Thoracic aorta (tissue), 2 donors: ENCODE measurements around the gene TINCR. TPM values are rescaled to one million over a fixed set of nuclear protein-coding genes. Genes with fewer than 3 reads are reported as not detected.

Source experiments
- ATAC-seq: fragments of 150-250 bp; one replicate; pipeline ENCODE4 v1.8.0; 2017; ENCODE audit warnings: low read depth; ENCODE audit not compliant: insufficient number of reproducible peaks, low FRiP score
- DNase-seq: peaks from one replicate; pipeline ENCODE4 v3.0.0-alpha.2; 2020; ENCODE audit warnings: low spot score
- H3K27ac ChIP-seq, 2 donors: fragments of 200-600 bp; sonication (generic); 1 replicate in 1 of 2; 2 replicates in 1 of 2; pipeline ENCODE4 v1.5.1; 2016; ENCODE audit warnings: mild to moderate bottlenecking in 2 of 2, moderate library complexity in 2 of 2
- H3K27me3 ChIP-seq: fragments of 200-600 bp; sonication (generic); replicated peaks from 2 replicates; pipeline ENCODE4 v1.6.0; 2016; ENCODE audit warnings: mild to moderate bottlenecking; ENCODE audit not compliant: insufficient read depth
- H3K36me3 ChIP-seq: fragments of 200-600 bp; sonication (generic); one replicate; pipeline ENCODE4 v1.5.1; 2016
- H3K4me1 ChIP-seq, 2 donors: fragments of 200-600 bp; sonication (generic); 1 replicate in 1 of 2; 2 replicates in 1 of 2; pipeline versions ENCODE4 v1.5.1 to v1.6.0; 2016; ENCODE audit warnings: low read depth in 2 of 2, mild to moderate bottlenecking in 1 of 2; ENCODE audit not compliant: control insufficient read depth in 1 of 2
- H3K4me3 ChIP-seq: fragments of 200-600 bp; sonication (generic); 2 replicates; pipeline ENCODE4 v1.5.1; 2016; ENCODE audit warnings: mild to moderate bottlenecking
- H3K9me3 ChIP-seq: fragments of 200-600 bp; sonication (generic); 2 replicates; pipeline ENCODE4 v1.5.1; 2016
- CTCF ChIP-seq: fragments of 200-600 bp; sonication (generic); IDR thresholded peaks from one replicate; pipeline ENCODE4 v1.5.1; 2019; ENCODE audit warnings: antibody characterized with exemption
- total RNA-seq, 2 donors: library from RNA; depleted of rRNA; stranded (reverse); fragments of >200 nt; gene quantifications; one replicate each; pipeline versions ENCODE4 v1.1.0 to v1.2.3, GENCODE V29; 2016

The TINCR gene
- total RNA-seq, 2 donors from 2014 or later, result 0.56 to 2.0 TPM

DNA sequence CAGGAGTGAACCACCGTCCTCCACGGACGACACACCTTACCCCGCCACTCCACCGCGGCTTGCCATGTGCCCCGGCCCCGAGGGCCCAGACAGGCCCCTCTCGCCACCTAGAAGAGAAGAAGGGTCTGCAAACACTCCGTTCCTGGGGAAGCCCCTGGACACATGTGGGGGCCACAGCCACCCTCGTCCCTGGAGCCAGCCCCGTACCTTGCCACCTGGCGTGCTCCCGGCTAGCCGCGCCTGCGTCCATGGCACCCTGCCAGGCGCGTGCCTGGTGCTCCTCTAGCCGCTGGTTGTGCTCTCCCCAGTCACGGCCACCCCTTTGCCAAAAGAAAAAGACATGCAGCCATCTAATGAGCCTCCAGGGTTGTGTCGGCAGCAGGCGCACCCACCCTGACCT, 19.9 kb upstream of the TINCR start:
- TF ChIP-seq CTCF, result no peak
- H3K9me3 ChIP-seq, result no peaks in the 10 kb centered on the region
- ATAC-seq (no peak), DNase-seq (no peak)
- H3K4me1 ChIP-seq, result peaks cover 3 to 18% of the 10 kb centered on the region in 2 donors
- no peak overlapping the region for H3K4me3 ChIP-seq
- peaks cover 50% of the 10 kb centered on the region for H3K36me3 ChIP-seq
- H3K27ac ChIP-seq, result no peak overlapping the region
- H3K27me3 ChIP-seq, result no peaks in the 10 kb centered on the region

- no peak for TF ChIP-seq CTCF
- ATAC-seq (no peak), DNase-seq (no peak)
- Histone ChIP-seq H3K4me3 (no peak overlapping the region), H3K4me1 (peaks cover 3 to 18% of the 10 kb centered on the region in 2 donors), H3K27ac (no peak overlapping the region), H3K27me3 (no peaks in the 10 kb centered on the region), H3K36me3 (peaks cover 44% of the 10 kb centered on the region), H3K9me3 (no peaks in the 10 kb centered on the region)
Observed at GRCh38 chr19:5587071-5587455, 19.3 kb upstream of the TINCR start.

DNA sequence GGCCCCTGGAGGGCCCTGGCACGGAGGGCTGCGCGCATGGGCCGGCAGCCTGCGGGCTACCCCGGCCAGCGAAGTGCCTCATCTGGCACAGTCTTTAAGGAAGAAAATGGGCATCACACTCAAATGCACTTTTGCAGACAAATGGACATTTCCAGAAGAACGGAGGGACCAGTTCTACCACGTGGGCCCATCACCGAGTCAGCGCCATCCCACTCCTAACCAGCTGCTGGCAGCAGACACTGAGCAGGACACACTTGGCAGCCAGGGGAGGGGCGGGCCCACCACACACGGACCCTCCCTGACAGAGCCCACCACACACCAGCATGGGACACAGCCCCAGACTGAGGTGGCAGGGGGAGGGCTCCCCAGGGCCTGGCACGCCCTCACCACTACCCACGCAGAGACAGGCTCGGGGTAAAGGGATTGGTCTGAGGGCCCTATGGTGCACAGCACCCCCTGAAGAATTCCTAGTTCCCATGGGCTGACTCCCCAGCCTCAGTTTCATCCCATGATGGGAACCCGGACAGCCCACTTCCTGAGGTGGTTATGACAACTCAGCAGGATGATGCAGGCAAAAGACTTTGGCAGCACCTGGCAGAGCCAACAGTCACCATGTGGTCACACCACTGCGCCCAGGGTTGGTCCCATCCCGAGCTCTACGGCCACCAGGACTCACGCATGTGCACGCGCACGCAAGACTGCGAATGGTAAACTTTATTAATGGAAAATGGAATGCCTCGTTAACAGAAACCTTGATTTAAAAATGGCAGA, 18.7 kb upstream of the TINCR start:
- H3K36me3 ChIP-seq, result peaks cover 38% of the 10 kb centered on the region
- no peak for ATAC-seq
- DNase-seq, result no peak

DNA sequence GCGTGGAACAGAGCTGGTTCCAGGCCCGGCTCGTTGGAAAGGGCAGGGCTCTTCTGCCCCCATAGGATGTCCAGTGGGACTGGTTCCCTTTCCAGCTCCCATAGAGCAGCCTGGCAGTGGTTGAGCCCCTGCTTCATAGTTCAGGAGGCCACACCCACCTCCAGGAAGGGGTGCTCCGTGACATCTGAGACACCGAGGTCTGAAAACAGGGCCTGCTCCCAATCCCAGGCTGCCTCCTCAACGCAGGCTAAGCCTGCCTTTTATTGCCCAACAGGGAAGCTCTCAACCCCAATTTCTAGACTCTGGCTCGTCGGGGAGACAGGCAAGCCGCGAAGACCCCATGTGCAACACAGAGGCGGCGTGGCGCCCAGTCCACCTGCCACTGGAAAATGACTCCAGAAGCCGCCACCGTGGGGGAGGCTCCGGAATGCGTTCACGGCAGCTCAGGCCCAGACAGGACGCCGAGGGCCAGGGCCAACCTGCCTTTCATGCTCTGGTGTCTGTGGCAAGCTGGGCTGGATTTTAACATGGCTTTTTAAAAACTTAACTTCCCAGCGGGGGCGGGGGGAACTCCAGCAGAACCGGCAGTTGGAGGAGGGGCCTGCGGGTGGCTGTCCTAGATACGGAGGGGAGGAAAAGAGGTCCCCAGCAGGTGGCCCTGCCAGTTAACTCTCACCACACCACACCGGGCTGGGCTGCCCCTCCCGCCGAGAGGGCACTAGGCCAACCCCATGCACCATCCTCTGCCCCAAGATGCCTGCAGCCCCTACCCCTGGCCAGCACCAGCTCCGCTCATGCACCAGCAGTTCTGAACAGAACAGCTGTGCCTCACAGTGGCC, 17.9 kb upstream of the TINCR start:
- Histone ChIP-seq H3K27me3 (no peaks in the 10 kb centered on the region), H3K4me1 (peaks cover 3 to 18% of the 10 kb centered on the region in 2 donors), H3K4me3 (no peak overlapping the region), H3K36me3 (peaks cover 32% of the 10 kb centered on the region), H3K9me3 (no peaks in the 10 kb centered on the region), H3K27ac (peak overlapping the region in 1 of 2 donors; percentile 1)
- TF ChIP-seq CTCF, result no peak
- DNase-seq (no peak), ATAC-seq (no peak)

More for the DNA sequence above, 18.7 kb upstream of the TINCR start:
- no peaks in the 10 kb centered on the region for H3K27me3 ChIP-seq
- peak overlapping the region in 1 of 2 donors; percentile 1 for H3K27ac ChIP-seq
- H3K4me1 ChIP-seq, result peaks cover 3 to 18% of the 10 kb centered on the region in 2 donors
- no peaks in the 10 kb centered on the region for H3K9me3 ChIP-seq
- no peak for TF ChIP-seq CTCF
- no peak overlapping the region for H3K4me3 ChIP-seq

GRCh38 chr19:5580161-5580571, 12.4 kb upstream of the TINCR start:
- Histone ChIP-seq H3K4me3 (no peak overlapping the region), H3K4me1 (peaks cover 0 to 6% of the 10 kb centered on the region in 2 donors), H3K36me3 (no peaks in the 10 kb centered on the region), H3K9me3 (no peaks in the 10 kb centered on the region), H3K27me3 (no peaks in the 10 kb centered on the region), H3K27ac (no peak overlapping the region)
- no peak for ATAC-seq
- no peak for DNase-seq
- no peak for TF ChIP-seq CTCF
